Breast epithelium (tissue), 4 donors: ENCODE data around the gene OR13H1. TPM values are rescaled to one million over a fixed set of nuclear protein-coding genes. Genes with fewer than 3 reads are reported as not detected.
"Not testable (repeated sequence)": the region's sequence is repeated elsewhere in the genome, so short reads cannot be mapped to it uniquely, and the experiment has no call there.

Experiments used
- DNase-seq, 2 donors: peaks; one replicate each; pipeline ENCODE4 v3.0.0-alpha.2; 2019; ENCODE audit warnings: low spot score in 2 of 2
- H3K27ac ChIP-seq, 2 donors: fragments of 200-600 bp; sonication (generic) in 1 of 2; one replicate each; pipeline ENCODE4 v1.5.1; 2016 to 2019; ENCODE audit warnings: mild to moderate bottlenecking in 1 of 2
- H3K27me3 ChIP-seq, 2 donors: fragments of 200-600 bp; sonication (generic) in 1 of 2; one replicate each; pipeline versions ENCODE4 v1.5.1 to v1.6.0; 2017 to 2019; ENCODE audit warnings: control low read depth in 1 of 2, mild to moderate bottlenecking in 1 of 2
- H3K36me3 ChIP-seq: fragments of 200-600 bp; one replicate; pipeline ENCODE4 v1.5.1; 2019
- H3K4me1 ChIP-seq, 2 donors: fragments of 200-600 bp; sonication (generic); one replicate each; pipeline ENCODE4 v1.5.1; 2016 to 2019; ENCODE audit warnings: control low read depth in 1 of 2
- H3K4me3 ChIP-seq, 3 donors: fragments of 200-600 bp; sonication (generic); 1 replicate in 2 of 3; 2 replicates in 1 of 3; pipeline ENCODE4 v1.5.1; 2016 to 2019; ENCODE audit warnings: mild to moderate bottlenecking in 3 of 3, moderate library complexity in 2 of 3
- H3K9me3 ChIP-seq, 2 donors: fragments of 200-600 bp; sonication (generic) in 1 of 2; one replicate each; pipeline ENCODE4 v1.5.1; 2016 to 2019; ENCODE audit warnings: control low read depth in 1 of 2
- CTCF ChIP-seq, 3 donors: fragments of 450-650 bp; IDR thresholded peaks; one replicate each; pipeline ENCODE4 v1.5.1; 2016 to 2017; ENCODE audit warnings: antibody characterized with exemption in 3 of 3, mild to moderate bottlenecking in 3 of 3, moderate library complexity in 3 of 3
- POLR2A ChIP-seq: fragments of 450-650 bp; IDR thresholded peaks from one replicate; pipeline ENCODE4 v1.6.1; 2016; ENCODE audit warnings: antibody characterized with exemption, mild to moderate bottlenecking, moderate library complexity
- POLR2AphosphoS5 ChIP-seq, 3 donors: sonication (generic); formaldehyde crosslinking; IDR thresholded peaks; one replicate each; pipeline ENCODE4 v1.6.1; 2017; ENCODE audit warnings: antibody characterized with exemption in 3 of 3
- intact Hi-C: fragments of 100-400 bp; cut with DNase I; formaldehyde crosslinking; loops from one replicate; pipeline ENCODE4 v1.15.1; 2023; ENCODE audit warnings: low total_unique reads
- total RNA-seq, 3 donors: library from RNA; depleted of rRNA; stranded (reverse); fragments of >200 nt; gene quantifications; one replicate each; pipeline ENCODE4 v1.1.0, GENCODE V29; 2016

Gene OR13H1
- total RNA-seq, 3 donors from 2014 or later, result not detected

DNA sequence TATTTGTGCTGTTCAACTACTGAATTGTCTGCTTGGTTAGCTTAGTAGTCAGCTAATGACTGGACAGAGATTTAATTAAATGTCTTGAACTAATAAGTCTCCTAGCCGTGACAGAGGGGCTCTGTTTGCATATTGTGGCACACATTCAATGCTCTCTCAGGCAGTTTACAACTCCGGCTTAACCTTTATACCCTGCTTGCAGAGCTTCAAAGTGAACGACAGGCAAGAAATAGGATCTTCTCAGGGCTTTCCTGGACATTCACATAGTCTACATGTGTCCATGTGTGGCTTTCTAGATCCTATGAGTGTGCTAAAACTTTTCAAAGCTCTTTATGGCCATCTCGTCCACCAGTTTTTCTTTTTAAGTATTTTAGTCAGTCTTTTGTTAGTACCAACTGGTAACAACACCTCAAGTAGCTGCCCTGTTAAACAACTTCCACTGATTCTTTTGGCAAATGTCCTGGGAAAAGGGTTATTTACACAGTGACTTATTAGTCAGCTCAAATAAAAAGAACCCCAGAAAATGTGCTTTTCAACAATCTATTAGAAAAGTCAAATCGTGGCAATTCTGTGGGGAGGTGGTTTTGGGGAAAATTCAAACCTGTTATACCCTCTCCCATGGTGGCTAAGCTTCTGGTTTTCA is 28.6 kb downstream of the OR13H1 start:
- TF ChIP-seq POLR2A, result no peak
- TF ChIP-seq CTCF (IDR thresholded peaks at IDR 0.05), result no peak
- TF ChIP-seq POLR2AphosphoS5 (IDR thresholded peaks at IDR 0.05), result no peak
- peaks cover 0 to 10% of the 10 kb centered on the region in 2 donors for H3K27me3 ChIP-seq

DNA sequence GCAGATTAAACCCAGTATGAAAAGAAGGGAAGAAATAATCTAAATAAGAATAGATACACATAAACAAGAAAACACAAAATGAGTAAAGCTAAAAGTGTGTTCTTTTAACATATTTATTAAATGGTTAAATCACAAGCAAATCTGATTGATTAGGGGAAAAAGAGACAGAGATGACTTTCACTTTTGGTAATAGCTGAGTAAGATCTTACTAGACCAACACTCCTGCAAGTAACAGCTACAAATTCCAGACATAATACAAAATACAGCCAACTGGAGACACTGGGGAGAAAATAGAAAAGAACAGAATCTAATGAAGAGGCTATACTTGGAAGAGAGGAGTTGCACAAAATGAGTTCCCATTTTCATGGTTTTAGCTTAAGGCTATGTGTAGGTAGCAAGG is 33.5 kb downstream of the OR13H1 start:
- no peaks in the 10 kb centered on the region for H3K36me3 ChIP-seq
- no peak overlapping the region for H3K27ac ChIP-seq
- no peaks in the 10 kb centered on the region for H3K9me3 ChIP-seq
- intact Hi-C loops, result no loop called here
- peaks cover 0 to 8% of the 10 kb centered on the region in 2 donors for H3K27me3 ChIP-seq
- H3K4me3 ChIP-seq, result no peak overlapping the region
- DNase-seq, result no peak
- H3K4me1 ChIP-seq, result no peaks in the 10 kb centered on the region
- TF ChIP-seq POLR2AphosphoS5 (IDR thresholded peaks at IDR 0.05), result no peak
- TF ChIP-seq POLR2A, result no peak

More for the DNA sequence above, 28.6 kb downstream of the OR13H1 start:
- Histone ChIP-seq H3K4me3 (no peak overlapping the region), H3K36me3 (no peaks in the 10 kb centered on the region), H3K4me1 (no peaks in the 10 kb centered on the region), H3K9me3 (no peaks in the 10 kb centered on the region), H3K27ac (no peak overlapping the region)
- DNase-seq, result no peak
- intact Hi-C loops, result no loop called here

GRCh38 chrX:131577999-131578734 is 34.3 kb downstream of the OR13H1 start:
- TF ChIP-seq POLR2AphosphoS5 (IDR thresholded peaks at IDR 0.05) (no peak), CTCF (IDR thresholded peaks at IDR 0.05) (no peak), POLR2A (no peak)
- Histone ChIP-seq H3K4me1 (no peaks in the 10 kb centered on the region), H3K27me3 (peaks cover 0 to 8% of the 10 kb centered on the region in 2 donors), H3K4me3 (no peak overlapping the region), H3K9me3 (no peaks in the 10 kb centered on the region), H3K36me3 (no peaks in the 10 kb centered on the region), H3K27ac (no peak overlapping the region)
- intact Hi-C loops, result no loop called here
- no peak for DNase-seq

GRCh38 chrX:131578735-131579367 is 35.0 kb downstream of the OR13H1 start:
- H3K9me3 ChIP-seq, H3K4me3 ChIP-seq, H3K27ac ChIP-seq, H3K36me3 ChIP-seq, DNase-seq, intact Hi-C loops, H3K4me1 ChIP-seq, H3K27me3 ChIP-seq: not testable (repeated sequence)

DNA sequence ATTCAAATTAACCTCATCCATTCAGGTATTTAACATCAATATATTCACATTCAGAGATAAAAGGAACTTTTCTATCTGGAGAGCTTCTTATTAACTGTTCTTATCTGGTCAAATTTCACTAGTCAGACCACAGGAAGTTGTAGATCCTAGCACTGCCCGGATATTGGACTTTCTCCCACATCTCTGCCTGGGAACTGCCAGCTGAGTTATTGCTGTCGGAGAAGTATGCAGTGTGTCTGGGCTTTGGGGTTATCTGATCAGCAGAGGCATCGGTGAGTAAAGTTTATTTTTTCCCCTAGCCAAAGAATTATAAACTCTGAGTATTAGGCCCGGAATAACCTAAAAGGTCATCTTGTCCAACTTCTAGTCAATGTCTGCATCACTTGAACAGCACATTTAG is 45.1 kb downstream of the OR13H1 start:
- no peak for TF ChIP-seq CTCF (IDR thresholded peaks at IDR 0.05)
- no peak for TF ChIP-seq POLR2A
- TF ChIP-seq POLR2AphosphoS5 (IDR thresholded peaks at IDR 0.05), result no peak
- Histone ChIP-seq H3K9me3 (no peaks in the 10 kb centered on the region), H3K27ac (no peak overlapping the region), H3K27me3 (peaks cover 0 to 47% of the 10 kb centered on the region in 2 donors), H3K4me1 (no peaks in the 10 kb centered on the region), H3K36me3 (no peaks in the 10 kb centered on the region), H3K4me3 (no peak overlapping the region)
- DNase-seq, result no peak
- intact Hi-C loops, result no loop called here
